Forelimb muscle (tissue), 1 donor: Measurements from ENCODE around the gene GJB4. TPM values are rescaled to one million over a fixed set of nuclear protein-coding genes. Genes with fewer than 3 reads are reported as not detected.
"Not testable (repeated sequence)": the region's sequence is repeated elsewhere in the genome, so short reads cannot be mapped to it uniquely, and the experiment has no call there.

Experiments
- DNase-seq: peaks from one replicate; pipeline ENCODE4 v3.0.0-alpha.2; 2013; ENCODE audit warnings: low read depth
- polyA plus RNA-seq: library from polyadenylated mRNA; unstranded; fragments of 120-200 nt; gene quantifications from one replicate; pipeline ENCODE4 v1.2.1, GENCODE V29; 2013; ENCODE audit not compliant: insufficient read length

Gene GJB4
- polyA plus RNA-seq, 1 donor, result 0.08 TPM

DNA sequence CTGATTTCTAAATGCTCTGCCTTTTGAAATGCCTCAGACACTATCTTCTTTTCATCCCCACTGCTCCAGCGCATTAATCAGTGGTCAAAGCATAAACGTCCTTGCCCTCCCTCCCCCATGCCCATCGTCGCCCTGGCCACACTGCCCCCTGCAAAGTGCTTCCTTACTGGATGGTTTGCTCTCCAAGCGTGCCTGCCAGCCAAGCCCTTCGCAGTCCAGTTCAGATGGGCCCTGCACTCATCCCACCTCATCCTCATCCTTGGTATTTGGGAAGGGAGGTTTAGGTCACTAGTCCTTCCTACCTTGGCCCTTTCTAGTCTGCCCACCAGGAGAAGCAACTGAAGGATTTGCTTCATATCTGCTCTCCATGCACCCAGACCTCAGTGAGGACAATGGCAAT lies 36.4 kb downstream of the GJB4 start:
- no peak for DNase-seq

DNA sequence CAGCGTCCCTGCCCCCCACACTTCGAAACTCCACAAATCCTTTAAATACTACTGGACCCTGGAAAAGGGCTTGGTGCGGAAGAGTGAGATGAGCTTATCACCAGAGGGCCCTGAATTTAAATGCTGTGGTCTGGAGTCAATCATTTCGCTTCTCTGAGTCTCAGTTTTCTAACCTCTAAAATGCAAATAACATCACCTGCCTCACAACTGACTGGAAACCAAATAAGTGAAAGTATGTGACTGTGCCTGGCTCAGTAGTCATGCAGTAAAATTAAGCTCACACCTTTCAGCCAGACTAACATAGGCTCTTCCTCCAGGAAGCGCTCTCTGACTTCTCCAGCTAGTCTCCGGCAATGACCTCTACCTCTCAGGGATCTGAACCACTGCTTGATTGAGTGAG lies 37.5 kb downstream of the GJB4 start:
- DNase-seq, result no peak

- DNase-seq, result no peak
These were observed 40.7 kb downstream of the GJB4 start for GRCh38 chr1:34800214-34800613.

- no peak for DNase-seq
These were observed 44.2 kb downstream of the GJB4 start for GRCh38 chr1:34803770-34804169.

GRCh38 chr1:34806396-34806795 lies 46.9 kb downstream of the GJB4 start:
- no peak for DNase-seq

- DNase-seq, result no peak
These were observed 48.7 kb downstream of the GJB4 start for GRCh38 chr1:34808051-34808810.

- not testable (repeated sequence) for DNase-seq
These were observed 51.2 kb downstream of the GJB4 start for GRCh38 chr1:34810781-34811180.

Other genes with a start within 250 kb of the GJB4 start
- 0.16 TPM for gene GJB5, start 4.7 kb upstream of the GJB4 start, polyA plus RNA-seq
- gene GJB3, start 21.5 kb downstream of the GJB4 start, polyA plus RNA-seq, result not detected
- gene GJA4, start 33.3 kb downstream of the GJB4 start, polyA plus RNA-seq, result 35.0 TPM
- 23.3 TPM for gene SMIM12, start 100.0 kb downstream of the GJB4 start, polyA plus RNA-seq
- gene DLGAP3, start 169.9 kb downstream of the GJB4 start, polyA plus RNA-seq, result 0.16 TPM
- gene TMEM35B, start 225.6 kb downstream of the GJB4 start, polyA plus RNA-seq, result 19.2 TPM